ENCODE data around the gene ATP9A.

ATP9A gene

GRCh38 chr20:51668515-51668914 is 99.7 kb downstream of the ATP9A start:
- H3K27ac ChIP-seq (ENCODE audit: low read depth, low read length), result no peak overlapping the region
- H3K4me3 ChIP-seq (ENCODE audit: low read length), result no peak overlapping the region
- no peaks in the 10 kb centered on the region for H3K9me2 ChIP-seq (replicated peaks; ENCODE audit: control insufficient read depth, low read length)
- no peak for TF ChIP-seq CTCF (IDR thresholded peaks at IDR 0.05; ENCODE audit: low read depth, low read length, poor library complexity, severe bottlenecking)
- no peak for TF ChIP-seq EZH2phosphoT487 (IDR thresholded peaks at IDR 0.05; ENCODE audit: borderline replicate concordance, low read length)
- H4K20me1 ChIP-seq (ENCODE audit: control insufficient read depth, insufficient read depth, low read depth, low read length), result no peaks in the 10 kb centered on the region
- peaks cover 20% of the 10 kb centered on the region for H3K27me3 ChIP-seq (ENCODE audit: control insufficient read depth, low read length)
- no peaks in the 10 kb centered on the region for H3K79me2 ChIP-seq (ENCODE audit: control insufficient read depth, low read length)
- no peaks in the 10 kb centered on the region for H3F3A ChIP-seq (ENCODE audit: control insufficient read depth, insufficient read depth)
- no peak overlapping the region for H3K4me2 ChIP-seq (ENCODE audit: low read length)
- peaks cover 41% of the 10 kb centered on the region for H3K4me1 ChIP-seq (ENCODE audit: control insufficient read depth, low read length)
- H3K36me3 ChIP-seq (ENCODE audit: control insufficient read depth, low read length), result no peaks in the 10 kb centered on the region
- no peaks in the 10 kb centered on the region for H3K9me3 ChIP-seq (ENCODE audit: control insufficient read depth, insufficient read depth, low read length)

GRCh38 chr20:51667491-51667890 is 100.7 kb downstream of the ATP9A start:
- H3K27ac ChIP-seq (ENCODE audit: low read depth, low read length), result no peak overlapping the region
- H3K79me2 ChIP-seq (ENCODE audit: control insufficient read depth, low read length), result no peaks in the 10 kb centered on the region
- TF ChIP-seq CTCF (IDR thresholded peaks at IDR 0.05; ENCODE audit: low read depth, low read length, poor library complexity, severe bottlenecking), result no peak
- no peak for TF ChIP-seq EZH2phosphoT487 (IDR thresholded peaks at IDR 0.05; ENCODE audit: borderline replicate concordance, low read length)
- H4K20me1 ChIP-seq (ENCODE audit: control insufficient read depth, insufficient read depth, low read depth, low read length), result no peaks in the 10 kb centered on the region
- H3K4me3 ChIP-seq (ENCODE audit: low read length), result no peak overlapping the region
- no peaks in the 10 kb centered on the region for H3K9me2 ChIP-seq (replicated peaks; ENCODE audit: control insufficient read depth, low read length)
- no peaks in the 10 kb centered on the region for H3K36me3 ChIP-seq (ENCODE audit: control insufficient read depth, low read length)
- peaks cover 50% of the 10 kb centered on the region for H3K4me1 ChIP-seq (ENCODE audit: control insufficient read depth, low read length)
- H3K4me2 ChIP-seq (ENCODE audit: low read length), result peak overlapping the region; percentile 54; the same call in 1 of the 2 replicates
- H3K27me3 ChIP-seq (ENCODE audit: control insufficient read depth, low read length), result peaks cover 20% of the 10 kb centered on the region
- no peaks in the 10 kb centered on the region for H3K9me3 ChIP-seq (ENCODE audit: control insufficient read depth, insufficient read depth, low read length)
- no peaks in the 10 kb centered on the region for H3F3A ChIP-seq (ENCODE audit: control insufficient read depth, insufficient read depth)

- peaks cover 55% of the 10 kb centered on the region for H3K4me1 ChIP-seq (ENCODE audit: control insufficient read depth, low read length)
- H3K27ac ChIP-seq (ENCODE audit: low read depth, low read length), result no peak overlapping the region
- no peaks in the 10 kb centered on the region for H3K9me2 ChIP-seq (replicated peaks; ENCODE audit: control insufficient read depth, low read length)
- peaks cover 20% of the 10 kb centered on the region for H3K27me3 ChIP-seq (ENCODE audit: control insufficient read depth, low read length)
- H3K4me2 ChIP-seq (ENCODE audit: low read length), result peak overlapping the region; percentile 54
- no peaks in the 10 kb centered on the region for H3F3A ChIP-seq (ENCODE audit: control insufficient read depth, insufficient read depth)
- no peaks in the 10 kb centered on the region for H3K9me3 ChIP-seq (ENCODE audit: control insufficient read depth, insufficient read depth, low read length)
- peak overlapping the region; percentile 4; the same call in 1 of the 2 replicates for H3K4me3 ChIP-seq (ENCODE audit: low read length)
- H4K20me1 ChIP-seq (ENCODE audit: control insufficient read depth, insufficient read depth, low read depth, low read length), result no peaks in the 10 kb centered on the region
- no peaks in the 10 kb centered on the region for H3K36me3 ChIP-seq (ENCODE audit: control insufficient read depth, low read length)
- H3K79me2 ChIP-seq (ENCODE audit: control insufficient read depth, low read length), result no peaks in the 10 kb centered on the region
- TF ChIP-seq CTCF (IDR thresholded peaks at IDR 0.05; ENCODE audit: low read depth, low read length, poor library complexity, severe bottlenecking) (no peak), EZH2phosphoT487 (IDR thresholded peaks at IDR 0.05; ENCODE audit: borderline replicate concordance, low read length) (no peak)
These were observed 101.2 kb downstream of the ATP9A start for GRCh38 chr20:51667002-51667408.

Measured in DOHH2 (cell line).